HG03280 (cell line): ENCODE data around the gene PCDHGB3.
"Not testable (repeated sequence)": the region's sequence is repeated elsewhere in the genome, so short reads cannot be mapped to it uniquely, and the experiment has no call there.

ENCODE experiments used
- ATAC-seq: cut with Tn5 transposase; IDR thresholded peaks from one replicate; pipeline ENCODE4 v1.9.1; 2021; ENCODE audit warnings: mild to moderate bottlenecking, moderate library complexity; ENCODE audit not compliant: unreplicated experiment

Gene PCDHGB3

GRCh38 chr5:141417494-141418172 is 47.6 kb downstream of the PCDHGB3 start, which contains the start of gene PCDHGB7:
Gene PCDHGB7 (plus strand): TSS chr5:141417677. CDS start chr5:141417860, 183 bp downstream.
- not testable (repeated sequence) for ATAC-seq

GRCh38 chr5:141419074-141419880 is 49.2 kb downstream of the PCDHGB3 start:
- ATAC-seq, result no peak

GRCh38 chr5:141420855-141421488 is 50.9 kb downstream of the PCDHGB3 start, which contains the start of gene PCDHGA11:
Gene PCDHGA11 (plus strand): TSS chr5:141421051. CDS start chr5:141421228, 177 bp downstream.
- peak; percentile 43 for ATAC-seq

- no peak for ATAC-seq
Measured at GRCh38 chr5:141421489-141421855, 51.4 kb downstream of the PCDHGB3 start.
